Measurements from ENCODE around the gene MEI1.

MEI1 gene

DNA sequence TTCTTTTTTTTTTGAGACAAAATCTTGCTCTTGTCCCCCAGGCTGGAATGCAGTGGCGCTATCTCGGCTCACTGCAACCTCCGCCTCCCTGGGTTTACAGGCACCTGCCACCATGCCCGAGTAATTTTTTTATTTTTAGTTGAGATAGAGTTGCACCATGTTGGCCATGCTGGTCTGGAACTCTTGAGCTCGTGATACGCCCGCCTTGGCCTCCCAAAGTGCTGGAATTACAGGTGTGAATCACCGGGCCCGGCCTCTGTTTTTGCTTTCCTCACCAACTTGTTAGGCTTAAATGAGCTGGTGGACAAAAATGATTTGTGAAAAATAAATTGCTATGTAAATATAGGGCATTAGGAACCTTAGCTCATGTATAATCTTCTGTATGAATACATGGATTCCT lies 3.5 kb downstream of the MEI1 start:
- no peak for DNase-seq (ENCODE audit: extremely low read depth, low read depth)
- H3K4me3 ChIP-seq (replicated peaks; ENCODE audit: low read depth, low read length) = no peak overlapping the region
- TF ChIP-seq CTCF (IDR thresholded peaks at IDR 0.05; ENCODE audit: low read depth, low read length, missing control alignments) = no peak

GRCh38 chr22:41709341-41709740 lies 10.0 kb downstream of the MEI1 start:
- H3K4me3 ChIP-seq (replicated peaks; ENCODE audit: low read depth, low read length) = no peak overlapping the region
- no peak for DNase-seq (ENCODE audit: extremely low read depth, low read depth)
- no peak for TF ChIP-seq CTCF (IDR thresholded peaks at IDR 0.05; ENCODE audit: low read depth, low read length, missing control alignments)

DNA sequence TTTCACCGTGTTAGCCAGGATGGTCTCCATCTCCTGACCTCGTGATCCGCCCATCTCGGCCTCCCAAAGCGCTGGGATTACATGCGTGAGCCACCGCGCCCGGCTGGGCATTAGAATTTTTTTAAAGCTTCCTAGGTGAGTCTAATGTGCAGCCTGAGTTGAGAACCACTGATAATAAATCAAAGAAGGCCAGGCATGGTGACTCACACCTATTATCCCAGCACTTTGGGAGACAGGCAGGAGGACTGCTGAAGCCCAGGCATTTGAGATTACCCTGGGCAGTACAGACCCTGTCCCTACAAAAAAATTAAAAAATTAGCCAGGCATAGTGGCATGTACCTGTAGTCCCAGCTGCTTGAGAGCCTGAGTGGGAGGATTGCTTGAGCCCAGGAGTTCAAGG lies 13.7 kb downstream of the MEI1 start:
- no peak overlapping the region for H3K4me3 ChIP-seq (replicated peaks; ENCODE audit: low read depth, low read length)
- no peak for TF ChIP-seq CTCF (IDR thresholded peaks at IDR 0.05; ENCODE audit: low read depth, low read length, missing control alignments)
- no peak for DNase-seq (ENCODE audit: extremely low read depth, low read depth)

DNA sequence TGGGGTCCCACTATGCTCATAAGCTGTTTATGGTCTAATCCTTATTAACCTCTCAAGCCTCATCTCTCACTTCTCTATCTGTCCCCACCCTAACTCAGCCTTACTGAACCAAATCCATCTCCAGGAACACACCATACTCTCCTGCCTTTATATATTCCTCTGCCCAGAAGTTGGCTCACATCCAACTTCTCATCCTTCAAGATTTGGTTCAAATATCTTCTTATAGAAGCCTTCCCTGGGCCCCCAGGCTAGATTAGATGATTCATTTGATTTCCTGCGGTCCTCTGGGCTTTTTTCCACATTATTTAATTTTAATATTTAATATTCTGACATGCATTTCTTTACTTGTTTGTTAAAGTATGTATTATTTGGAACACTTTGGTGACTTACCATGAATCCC lies 23.2 kb downstream of the MEI1 start:
- DNase-seq (ENCODE audit: extremely low read depth, low read depth) = no peak
- no peak for TF ChIP-seq CTCF (IDR thresholded peaks at IDR 0.05; ENCODE audit: low read depth, low read length, missing control alignments)

DNA sequence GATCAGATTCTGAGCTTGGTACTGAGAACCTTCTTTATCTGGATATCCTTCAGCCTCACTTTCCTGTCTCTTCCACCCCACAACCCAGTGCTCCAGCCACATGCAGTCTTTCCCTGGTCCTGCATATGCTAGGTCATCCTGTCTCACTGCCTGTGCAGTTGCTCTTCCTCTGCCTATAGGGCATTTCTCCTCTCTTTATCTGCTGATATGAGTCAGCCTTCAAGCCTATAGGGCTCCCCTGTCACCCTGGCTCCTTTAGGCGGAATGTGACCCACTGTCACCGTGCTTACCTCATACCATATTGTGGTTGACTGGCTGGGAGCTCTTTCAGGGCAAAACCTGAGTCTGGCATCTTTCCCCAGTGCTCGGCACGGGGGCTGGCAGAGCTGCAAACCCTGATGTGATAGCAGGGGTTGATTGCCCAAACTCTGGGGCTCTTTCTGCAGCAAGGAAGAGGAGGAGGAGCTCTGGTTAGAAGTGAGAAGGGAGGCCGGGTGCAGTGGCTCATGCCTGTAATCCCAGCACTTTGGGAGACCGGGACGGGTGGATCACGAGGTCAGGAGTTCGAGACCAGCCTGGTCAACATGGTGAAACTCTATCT lies 26.3 kb downstream of the MEI1 start:
- no peak for TF ChIP-seq CTCF (IDR thresholded peaks at IDR 0.05; ENCODE audit: low read depth, low read length, missing control alignments)
- no peak overlapping the region for H3K4me3 ChIP-seq (replicated peaks; ENCODE audit: low read depth, low read length)
- no peak for DNase-seq (ENCODE audit: extremely low read depth, low read depth)

More for the DNA sequence above, 23.2 kb downstream of the MEI1 start:
- H3K4me3 ChIP-seq (replicated peaks; ENCODE audit: low read depth, low read length) = no peak overlapping the region

- no peak for DNase-seq (ENCODE audit: extremely low read depth, low read depth)
- TF ChIP-seq CTCF (IDR thresholded peaks at IDR 0.05; ENCODE audit: low read depth, low read length, missing control alignments) = no peak
- H3K4me3 ChIP-seq (replicated peaks; ENCODE audit: low read depth, low read length) = no peak overlapping the region
These were observed 32.3 kb downstream of the MEI1 start for GRCh38 chr22:41731609-41732008.

Data from HFF-Myc (cell line).